Measurements from ENCODE around the gene PKHD1. TPM values are rescaled to one million over a fixed set of nuclear protein-coding genes. Genes with fewer than 3 reads are reported as not detected.

PKHD1 gene
- total RNA-seq, 4 donors from 2014 or later, result 0.11 to 0.68 (median 0.42) TPM

- no peak for DNase-seq (ENCODE audit: low spot score in 2 of 2)
- peaks cover 2% of the 10 kb centered on the region for H3K27me3 ChIP-seq
These were observed 12.7 kb downstream of the PKHD1 start for GRCh38 chr6:52074716-52075115.

DNA sequence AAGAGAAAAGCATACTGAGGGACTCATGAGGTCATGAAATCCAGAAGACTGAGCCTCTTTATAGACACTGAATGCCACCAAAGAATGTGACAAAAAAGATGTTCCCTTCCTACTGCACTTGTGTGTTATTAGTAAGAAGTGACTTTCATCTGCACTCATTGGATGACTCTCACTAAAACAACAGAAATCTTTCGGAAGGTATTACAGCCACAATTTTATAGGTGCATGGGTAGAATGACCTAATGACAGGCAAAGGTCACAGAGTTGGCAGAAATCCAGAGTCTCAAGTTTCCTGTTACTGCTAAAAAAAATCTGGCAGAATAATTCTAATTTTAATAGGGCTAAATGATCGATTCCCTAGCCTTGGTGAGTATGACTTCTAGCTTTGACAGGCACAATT lies 13.3 kb downstream of the PKHD1 start:
- no peaks in the 10 kb centered on the region for H3K36me3 ChIP-seq
- no peak for DNase-seq (ENCODE audit: low spot score in 2 of 2)
- 64% methylated on average over 2 of the region's 2 CpGs for WGBS
- H3K4me1 ChIP-seq, result no peaks in the 10 kb centered on the region
- no peak overlapping the region for H3K4me3 ChIP-seq
- TF ChIP-seq EP300 (IDR thresholded peaks at IDR 0.05), result no peak
- no peak for TF ChIP-seq POLR2A (IDR thresholded peaks at IDR 0.05)
- TF ChIP-seq, protein P1, sequence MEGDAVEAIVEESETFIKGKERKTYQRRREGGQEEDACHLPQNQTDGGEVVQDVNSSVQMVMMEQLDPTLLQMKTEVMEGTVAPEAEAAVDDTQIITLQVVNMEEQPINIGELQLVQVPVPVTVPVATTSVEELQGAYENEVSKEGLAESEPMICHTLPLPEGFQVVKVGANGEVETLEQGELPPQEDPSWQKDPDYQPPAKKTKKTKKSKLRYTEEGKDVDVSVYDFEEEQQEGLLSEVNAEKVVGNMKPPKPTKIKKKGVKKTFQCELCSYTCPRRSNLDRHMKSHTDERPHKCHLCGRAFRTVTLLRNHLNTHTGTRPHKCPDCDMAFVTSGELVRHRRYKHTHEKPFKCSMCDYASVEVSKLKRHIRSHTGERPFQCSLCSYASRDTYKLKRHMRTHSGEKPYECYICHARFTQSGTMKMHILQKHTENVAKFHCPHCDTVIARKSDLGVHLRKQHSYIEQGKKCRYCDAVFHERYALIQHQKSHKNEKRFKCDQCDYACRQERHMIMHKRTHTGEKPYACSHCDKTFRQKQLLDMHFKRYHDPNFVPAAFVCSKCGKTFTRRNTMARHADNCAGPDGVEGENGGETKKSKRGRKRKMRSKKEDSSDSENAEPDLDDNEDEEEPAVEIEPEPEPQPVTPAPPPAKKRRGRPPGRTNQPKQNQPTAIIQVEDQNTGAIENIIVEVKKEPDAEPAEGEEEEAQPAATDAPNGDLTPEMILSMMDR (IDR thresholded peaks at IDR 0.05), result no peak
- TF ChIP-seq POLR2AphosphoS5 (IDR thresholded peaks at IDR 0.05), result no peak
- no peak overlapping the region for H3K27ac ChIP-seq
- no peaks in the 10 kb centered on the region for H3K9me3 ChIP-seq
- H3K27me3 ChIP-seq, result peaks cover 2% of the 10 kb centered on the region

More at GRCh38 chr6:52074716-52075115, 12.7 kb downstream of the PKHD1 start:
- H3K4me1 ChIP-seq, result no peaks in the 10 kb centered on the region
- WGBS, result 52% methylated on average over 5 of the region's 5 CpGs
- no peaks in the 10 kb centered on the region for H3K36me3 ChIP-seq
- H3K9me3 ChIP-seq, result no peaks in the 10 kb centered on the region
- no peak overlapping the region for H3K4me3 ChIP-seq
- no peak overlapping the region for H3K27ac ChIP-seq
- no peak for TF ChIP-seq EP300 (IDR thresholded peaks at IDR 0.05)
- TF ChIP-seq POLR2A (IDR thresholded peaks at IDR 0.05), result no peak
- TF ChIP-seq, protein P1 (IDR thresholded peaks at IDR 0.05), result no peak
- TF ChIP-seq POLR2AphosphoS5 (IDR thresholded peaks at IDR 0.05), result no peak

GRCh38 chr6:52065621-52066020 lies 21.8 kb downstream of the PKHD1 start:
- Histone ChIP-seq H3K27me3 (no peaks in the 10 kb centered on the region), H3K36me3 (no peaks in the 10 kb centered on the region), H3K9me3 (no peaks in the 10 kb centered on the region), H3K27ac (no peak overlapping the region), H3K4me3 (no peak overlapping the region), H3K4me1 (no peaks in the 10 kb centered on the region)
- no peak for TF ChIP-seq EP300 (IDR thresholded peaks at IDR 0.05)
- TF ChIP-seq POLR2A (IDR thresholded peaks at IDR 0.05), result no peak
- TF ChIP-seq POLR2AphosphoS5 (IDR thresholded peaks at IDR 0.05), result no peak
- TF ChIP-seq, protein P1 (IDR thresholded peaks at IDR 0.05), result no peak
- DNase-seq (ENCODE audit: low spot score in 2 of 2), result no peak

- 12% methylated on average over 5 of the region's 5 CpGs for WGBS
- TF ChIP-seq, protein P1 (IDR thresholded peaks at IDR 0.05), result no peak
- TF ChIP-seq POLR2AphosphoS5 (IDR thresholded peaks at IDR 0.05), result no peak
- no peak for TF ChIP-seq POLR2A (IDR thresholded peaks at IDR 0.05)
- TF ChIP-seq EP300 (IDR thresholded peaks at IDR 0.05), result no peak
- H3K27me3 ChIP-seq, result no peaks in the 10 kb centered on the region
- no peaks in the 10 kb centered on the region for H3K9me3 ChIP-seq
- peak in 1 of 2 donors; percentile 59 for DNase-seq (ENCODE audit: low spot score in 2 of 2)
- no peak overlapping the region for H3K27ac ChIP-seq
- no peaks in the 10 kb centered on the region for H3K36me3 ChIP-seq
- H3K4me1 ChIP-seq, result no peaks in the 10 kb centered on the region
- no peak overlapping the region for H3K4me3 ChIP-seq
These were observed 23.6 kb downstream of the PKHD1 start for GRCh38 chr6:52063584-52064344.

- H3K27ac ChIP-seq, result no peak overlapping the region
- H3K4me1 ChIP-seq, result no peaks in the 10 kb centered on the region
- H3K4me3 ChIP-seq, result no peak overlapping the region
- H3K36me3 ChIP-seq, result no peaks in the 10 kb centered on the region
- H3K9me3 ChIP-seq, result no peaks in the 10 kb centered on the region
- peaks cover 2% of the 10 kb centered on the region for H3K27me3 ChIP-seq
- 95% methylated on average over 3 of the region's 3 CpGs for WGBS
- no peak for DNase-seq (ENCODE audit: low spot score in 2 of 2)
- TF ChIP-seq POLR2AphosphoS5 (IDR thresholded peaks at IDR 0.05) (no peak), POLR2A (IDR thresholded peaks at IDR 0.05) (no peak), EP300 (IDR thresholded peaks at IDR 0.05) (no peak)
- TF ChIP-seq, protein P1 (IDR thresholded peaks at IDR 0.05), result no peak
These were observed 25.9 kb downstream of the PKHD1 start for GRCh38 chr6:52061481-52061880.

Measured in suprapubic skin (tissue), 4 donors.